Measurements from ENCODE around the gene FANCI.

FANCI gene

DNA sequence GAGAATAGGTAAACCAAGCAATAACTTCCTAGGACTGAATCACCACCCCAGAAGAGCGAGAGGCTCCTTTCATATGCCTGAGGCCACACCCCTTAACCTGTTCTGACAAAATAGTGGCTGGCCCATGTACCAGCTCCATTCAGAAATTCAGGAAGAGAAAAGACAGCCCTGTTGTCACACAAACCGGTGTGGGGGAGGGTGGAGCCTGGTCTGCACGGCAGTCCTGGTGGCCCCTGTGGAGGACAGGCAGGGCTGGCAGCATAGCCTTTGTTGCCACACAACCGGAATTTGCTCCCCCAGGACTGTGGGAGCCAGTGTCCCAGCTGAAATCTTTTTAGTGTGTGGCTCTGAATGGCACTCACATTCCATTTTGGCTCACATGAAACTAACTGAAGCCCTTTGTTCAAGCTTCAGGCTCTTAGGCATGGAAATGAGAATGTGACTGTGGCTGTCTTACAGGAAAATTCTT, 46.2 kb upstream of the FANCI start:
- no peaks in the 10 kb centered on the region for H3K27me3 ChIP-seq (ENCODE audit: insufficient read depth, low read depth, severe bottlenecking)
- DNase-seq = no peak
- no peak overlapping the region for H3K4me3 ChIP-seq (ENCODE audit: low read depth, low read length)

GRCh38 chr15:89198196-89198595, 45.6 kb upstream of the FANCI start:
- Histone ChIP-seq H3K4me3 (ENCODE audit: low read depth, low read length) (no peak overlapping the region), H3K9me3 (ENCODE audit: severe bottlenecking) (no peaks in the 10 kb centered on the region), H3K27me3 (ENCODE audit: insufficient read depth, low read depth, severe bottlenecking) (no peaks in the 10 kb centered on the region), H3K27ac (no peak overlapping the region), H3K36me3 (peaks cover 12% of the 10 kb centered on the region)
- no peak for TF ChIP-seq CTCF (IDR thresholded peaks at IDR 0.05; ENCODE audit: low read depth, low read length)
- no peak for DNase-seq

More for the DNA sequence above, 46.2 kb upstream of the FANCI start:
- Histone ChIP-seq H3K9me3 (ENCODE audit: severe bottlenecking) (no peaks in the 10 kb centered on the region), H3K36me3 (peaks cover 15% of the 10 kb centered on the region), H3K27ac (no peak overlapping the region)
- no peak for TF ChIP-seq CTCF (IDR thresholded peaks at IDR 0.05; ENCODE audit: low read depth, low read length)

DNA sequence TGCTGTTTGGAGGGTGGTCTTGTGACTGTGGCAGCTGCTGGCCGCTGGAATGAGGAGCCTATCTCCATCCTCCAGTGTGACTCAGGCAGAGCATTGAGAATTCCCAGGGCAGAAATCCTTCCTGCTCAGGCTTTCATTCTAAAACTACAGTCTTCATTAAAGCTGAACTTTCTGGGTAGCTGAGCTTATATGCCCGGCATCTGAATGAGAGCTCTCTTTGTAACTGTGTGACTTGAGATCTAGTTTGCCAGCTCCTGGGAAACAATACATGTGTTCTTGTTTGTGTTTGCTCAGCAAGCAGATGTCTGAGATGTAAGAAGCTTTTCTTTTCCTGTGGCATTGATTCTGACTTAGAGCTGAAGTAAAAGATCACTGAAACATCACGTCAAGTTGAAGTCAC, 44.8 kb upstream of the FANCI start:
- Histone ChIP-seq H3K4me3 (ENCODE audit: low read depth, low read length) (no peak overlapping the region), H3K27ac (no peak overlapping the region; the same call in 1 of the 2 replicates), H3K36me3 (peaks cover 8% of the 10 kb centered on the region), H3K27me3 (ENCODE audit: insufficient read depth, low read depth, severe bottlenecking) (no peaks in the 10 kb centered on the region), H3K9me3 (ENCODE audit: severe bottlenecking) (no peaks in the 10 kb centered on the region)
- DNase-seq = no peak
- no peak for TF ChIP-seq CTCF (IDR thresholded peaks at IDR 0.05; ENCODE audit: low read depth, low read length)

DNA sequence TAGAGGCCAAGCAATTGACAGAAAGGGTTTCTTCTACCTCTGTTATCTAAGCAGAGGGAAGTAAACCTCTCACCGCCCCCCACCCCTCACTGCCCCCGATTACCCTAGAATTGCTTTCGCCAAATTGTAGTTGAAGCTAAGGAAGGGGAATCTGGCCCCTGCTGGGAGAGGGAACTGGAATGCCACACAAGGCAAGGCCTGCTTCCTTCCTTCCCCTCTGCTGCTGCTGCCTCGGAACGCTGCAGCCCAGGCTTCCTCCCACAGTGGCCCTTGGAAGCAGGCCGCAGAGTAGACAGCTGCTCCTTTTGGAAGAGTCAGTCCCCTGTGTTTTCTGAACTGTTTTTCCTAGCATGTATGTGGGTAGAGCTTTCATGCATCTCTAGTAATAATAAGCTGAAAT, 44.0 kb upstream of the FANCI start:
- no peaks in the 10 kb centered on the region for H3K27me3 ChIP-seq (ENCODE audit: insufficient read depth, low read depth, severe bottlenecking)
- H3K27ac ChIP-seq = no peak overlapping the region
- TF ChIP-seq CTCF (IDR thresholded peaks at IDR 0.05; ENCODE audit: low read depth, low read length) = no peak
- DNase-seq = no peak
- no peaks in the 10 kb centered on the region for H3K9me3 ChIP-seq (ENCODE audit: severe bottlenecking)
- no peak overlapping the region for H3K4me3 ChIP-seq (ENCODE audit: low read depth, low read length)
- peaks cover 8% of the 10 kb centered on the region for H3K36me3 ChIP-seq

GRCh38 chr15:89200182-89200581, 43.6 kb upstream of the FANCI start:
- TF ChIP-seq CTCF (IDR thresholded peaks at IDR 0.05; ENCODE audit: low read depth, low read length) = no peak
- Histone ChIP-seq H3K27me3 (ENCODE audit: insufficient read depth, low read depth, severe bottlenecking) (no peaks in the 10 kb centered on the region), H3K9me3 (ENCODE audit: severe bottlenecking) (no peaks in the 10 kb centered on the region), H3K4me3 (ENCODE audit: low read depth, low read length) (no peak overlapping the region), H3K27ac (no peak overlapping the region), H3K36me3 (peaks cover 3% of the 10 kb centered on the region)
- DNase-seq = no peak

- no peak for TF ChIP-seq CTCF (IDR thresholded peaks at IDR 0.05; ENCODE audit: low read depth, low read length)
- no peaks in the 10 kb centered on the region for H3K9me3 ChIP-seq (ENCODE audit: severe bottlenecking)
- H3K36me3 ChIP-seq = no peaks in the 10 kb centered on the region
- H3K27ac ChIP-seq = no peak overlapping the region
- H3K27me3 ChIP-seq (ENCODE audit: insufficient read depth, low read depth, severe bottlenecking) = no peaks in the 10 kb centered on the region
- no peak overlapping the region for H3K4me3 ChIP-seq (ENCODE audit: low read depth, low read length)
- no peak for DNase-seq
Measured at GRCh38 chr15:89201465-89202005, 42.2 kb upstream of the FANCI start.

All from WERI-Rb-1 (cell line).